Pancreas (tissue), 10 donors: ENCODE results near the gene ZP3. TPM values are rescaled to one million over a fixed set of nuclear protein-coding genes. Genes with fewer than 3 reads are reported as not detected.
A peak's percentile ranks its signal among the peaks of the same experiment; 100 is the strongest.

Experiments
- ATAC-seq, 4 donors: fragments of 200-7000 bp; cut with Tn5 transposase; one replicate each; pipeline versions ENCODE4 v1.8.0 to v1.9.1; 2020; ENCODE audit warnings: mild to moderate bottlenecking in 4 of 4, moderate library complexity in 4 of 4
- DNase-seq, 6 donors: peaks; one replicate each; pipeline ENCODE4 v3.0.0-alpha.2; 2020
- FAIRE-seq: peaks from 2 replicates; lab custom pipeline; 2012; peaks lifted over from hg19 to GRCh38; lab: Jason Lieb, UNC
- H3K27ac ChIP-seq, 4 donors: fragments of 200-600 bp; sonication (generic); 1 replicate in 3 of 4; 2 replicates in 1 of 4; pipeline versions ENCODE4 v1.5.0 to v1.8.0; 2020
- H3K27me3 ChIP-seq, 4 donors: fragments of 200-600 bp; one replicate each; pipeline ENCODE4 v1.8.0; 2021
- H3K36me3 ChIP-seq, 3 donors: fragments of 200-600 bp; sonication (generic) in 1 of 3; one replicate each; pipeline versions ENCODE4 v1.5.0 to v1.8.0; 2020 to 2021
- H3K4me1 ChIP-seq, 3 donors: fragments of 200-600 bp; one replicate each; pipeline ENCODE4 v1.8.0; 2021
- H3K4me3 ChIP-seq, 4 donors: fragments of 200-600 bp; sonication (generic) in 2 of 4; one replicate each; pipeline versions ENCODE4 v1.5.0 to v1.8.0; 2020 to 2021
- H3K9me3 ChIP-seq, 4 donors: fragments of 200-600 bp; one replicate each; pipeline ENCODE4 v1.8.0; 2021
- WGBS, 2 donors: extraction: QIAGEN DNeasy Blood & Tissue Kit; methylation state at CpG; one replicate each; pipeline ENCODE4 v1.1.7; 2013; 5-methylcytosine and 5-hydroxymethylcytosine counted together
- intact Hi-C, 3 donors: fragments of 100-400 bp; cut with DNase I; formaldehyde crosslinking; loops; one replicate each; pipeline versions ENCODE4 v1.11.1 to v1.14.2; 2022
- polyA plus RNA-seq, 2 donors: library from polyadenylated mRNA; stranded (reverse); fragments of 200-250 nt; gene quantifications; one replicate each; pipeline ENCODE4 v1.2.3, GENCODE V29; 2013
- total RNA-seq, 6 donors: library from RNA; stranded (reverse); fragmentation: NEBNext Ultra II Directional in 4 of 6; extraction: Animal tissue kit (Norgen Biotek cat#: 25700) in 4 of 6; gene quantifications; one replicate each; pipeline versions ENCODE4 v1.2.1 to v1.2.4, GENCODE V29; 2021 to 2023
- TF ChIP-seq, protein P1 (sequence below), 4 donors: fragments of 200-600 bp; sonication (generic) in 3 of 4; IDR thresholded peaks; one replicate each; pipeline versions ENCODE4 v1.5.0 to v1.8.0; 2021; ENCODE audit warnings: antibody characterized with exemption in 4 of 4
- donor health status: healthy with polysubstance abuse.
- donor health status: DM: no; HTN: no; CAD: no; lungs with moderate emphysema.
- donor health status: DM: no; HTN: no; CAD: no.
- donor health status: control.
- donor health status: control.
- donor health status: Bipolar disorder and iron deficiency.
- donor health status: DM: yes; HTN: yes; CAD: no.
- donor health status: DM: no; HTN: no; CAD: no.
- donor health status: DM: no; HTN: no; CAD: no.
- donor health status: DM: yes; HTN: yes; CAD: no.

Gene ZP3
- total and polyA plus RNA-seq, 8 donors: 2.5 to 14.1 (median 5.9) TPM

- no peak overlapping the region for H3K4me3 ChIP-seq
- intact Hi-C loops: no loop called here
- FAIRE-seq: no peak
- no peaks in the 10 kb centered on the region for H3K9me3 ChIP-seq
- TF ChIP-seq, protein P1, sequence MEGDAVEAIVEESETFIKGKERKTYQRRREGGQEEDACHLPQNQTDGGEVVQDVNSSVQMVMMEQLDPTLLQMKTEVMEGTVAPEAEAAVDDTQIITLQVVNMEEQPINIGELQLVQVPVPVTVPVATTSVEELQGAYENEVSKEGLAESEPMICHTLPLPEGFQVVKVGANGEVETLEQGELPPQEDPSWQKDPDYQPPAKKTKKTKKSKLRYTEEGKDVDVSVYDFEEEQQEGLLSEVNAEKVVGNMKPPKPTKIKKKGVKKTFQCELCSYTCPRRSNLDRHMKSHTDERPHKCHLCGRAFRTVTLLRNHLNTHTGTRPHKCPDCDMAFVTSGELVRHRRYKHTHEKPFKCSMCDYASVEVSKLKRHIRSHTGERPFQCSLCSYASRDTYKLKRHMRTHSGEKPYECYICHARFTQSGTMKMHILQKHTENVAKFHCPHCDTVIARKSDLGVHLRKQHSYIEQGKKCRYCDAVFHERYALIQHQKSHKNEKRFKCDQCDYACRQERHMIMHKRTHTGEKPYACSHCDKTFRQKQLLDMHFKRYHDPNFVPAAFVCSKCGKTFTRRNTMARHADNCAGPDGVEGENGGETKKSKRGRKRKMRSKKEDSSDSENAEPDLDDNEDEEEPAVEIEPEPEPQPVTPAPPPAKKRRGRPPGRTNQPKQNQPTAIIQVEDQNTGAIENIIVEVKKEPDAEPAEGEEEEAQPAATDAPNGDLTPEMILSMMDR (IDR thresholded peaks at IDR 0.05): no peak
- H3K36me3 ChIP-seq: no peaks in the 10 kb centered on the region
- no peaks in the 10 kb centered on the region for H3K27me3 ChIP-seq
- ATAC-seq: no peak
- peak in 1 of 6 donors; percentile 48 for DNase-seq
- no peak overlapping the region for H3K27ac ChIP-seq
- WGBS, 2 donors: 93 to 98% methylated on average over 4 of the region's 4 CpGs
- H3K4me1 ChIP-seq: peaks cover 0 to 7% (median 6%) of the 10 kb centered on the region in 3 donors
Measured at GRCh38 chr7:76426246-76426645, 1.5 kb downstream of the ZP3 start.

DNA sequence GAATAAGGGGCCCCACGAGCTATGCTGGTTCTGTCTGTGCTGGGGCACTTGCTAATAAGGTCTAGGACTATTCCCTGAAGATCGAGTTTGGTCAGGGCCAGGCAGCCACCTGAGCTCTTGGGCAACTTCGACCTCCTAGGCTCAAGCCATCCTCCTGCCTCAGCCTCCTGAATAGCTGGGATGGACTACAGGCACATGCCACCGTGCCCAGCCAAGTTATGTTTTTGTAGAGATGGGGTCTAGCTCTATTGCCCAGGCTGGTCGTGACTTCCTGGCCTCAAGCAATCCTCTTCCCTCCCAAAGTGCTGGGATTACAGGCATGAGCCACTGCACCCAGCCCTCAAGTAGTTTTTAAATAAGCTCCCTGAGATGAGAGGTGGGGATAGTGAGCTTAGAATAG is 2.9 kb downstream of the ZP3 start:
- Histone ChIP-seq H3K36me3 (no peaks in the 10 kb centered on the region), H3K4me1 (peaks cover 0 to 7% (median 6%) of the 10 kb centered on the region in 3 donors), H3K27ac (no peak overlapping the region), H3K4me3 (no peak overlapping the region), H3K9me3 (no peaks in the 10 kb centered on the region), H3K27me3 (no peaks in the 10 kb centered on the region)
- TF ChIP-seq, protein P1 (IDR thresholded peaks at IDR 0.05): no peak
- ATAC-seq: no peak
- intact Hi-C loops: no loop called here
- no peak for FAIRE-seq
- DNase-seq: peak in 1 of 6 donors; percentile 13
- 88 to 89% methylated on average over 5 of the region's 5 CpGs for WGBS, 2 donors

- no peaks in the 10 kb centered on the region for H3K9me3 ChIP-seq
- no peaks in the 10 kb centered on the region for H3K36me3 ChIP-seq
- H3K27me3 ChIP-seq: no peaks in the 10 kb centered on the region
- no peak overlapping the region for H3K4me3 ChIP-seq
- H3K4me1 ChIP-seq: peaks cover 0 to 4% (median 3%) of the 10 kb centered on the region in 3 donors
- WGBS, 2 donors: 90 to 93% methylated on average over 13 of the region's 13 CpGs
- ATAC-seq: no peak
- FAIRE-seq: no peak
- H3K27ac ChIP-seq: no peak overlapping the region
- TF ChIP-seq, protein P1 (IDR thresholded peaks at IDR 0.05): no peak
- intact Hi-C loops: no loop called here
- no peak for DNase-seq
Measured at GRCh38 chr7:76428149-76428823, 3.5 kb downstream of the ZP3 start.

- 86 to 88% methylated on average over 18 of the region's 18 CpGs for WGBS, 2 donors
- no peaks in the 10 kb centered on the region for H3K4me1 ChIP-seq
- no peaks in the 10 kb centered on the region for H3K36me3 ChIP-seq
- H3K9me3 ChIP-seq: no peaks in the 10 kb centered on the region
- no peak overlapping the region for H3K4me3 ChIP-seq
- TF ChIP-seq, protein P1 (IDR thresholded peaks at IDR 0.05): no peak
- DNase-seq (no peak), FAIRE-seq (no peak), ATAC-seq (peak in 2 of 4 donors; percentile 19 to 50)
- H3K27ac ChIP-seq: no peak overlapping the region
- H3K27me3 ChIP-seq: no peaks in the 10 kb centered on the region
- intact Hi-C loops: no loop called here
Measured at GRCh38 chr7:76428868-76429805, 4.4 kb downstream of the ZP3 start.
